Stimulated activated CD4-positive, alpha-beta T cell treated with anti-CD3 and anti-CD28 coated beads, TNF-alpha, amount 100 ng/mL, for 1 hour (primary cell): Measurements from ENCODE around the gene GNAS.
"Not testable (repeated sequence)": the region's sequence is repeated elsewhere in the genome, so short reads cannot be mapped to it uniquely, and the experiment has no call there.

Source experiments
- DNase-seq, 3 donors: peaks; one replicate each; pipeline ENCODE4 v3.0.0-alpha.2; 2020; ENCODE audit warnings: low read depth in 3 of 3, low spot score in 1 of 3

GNAS gene

DNA sequence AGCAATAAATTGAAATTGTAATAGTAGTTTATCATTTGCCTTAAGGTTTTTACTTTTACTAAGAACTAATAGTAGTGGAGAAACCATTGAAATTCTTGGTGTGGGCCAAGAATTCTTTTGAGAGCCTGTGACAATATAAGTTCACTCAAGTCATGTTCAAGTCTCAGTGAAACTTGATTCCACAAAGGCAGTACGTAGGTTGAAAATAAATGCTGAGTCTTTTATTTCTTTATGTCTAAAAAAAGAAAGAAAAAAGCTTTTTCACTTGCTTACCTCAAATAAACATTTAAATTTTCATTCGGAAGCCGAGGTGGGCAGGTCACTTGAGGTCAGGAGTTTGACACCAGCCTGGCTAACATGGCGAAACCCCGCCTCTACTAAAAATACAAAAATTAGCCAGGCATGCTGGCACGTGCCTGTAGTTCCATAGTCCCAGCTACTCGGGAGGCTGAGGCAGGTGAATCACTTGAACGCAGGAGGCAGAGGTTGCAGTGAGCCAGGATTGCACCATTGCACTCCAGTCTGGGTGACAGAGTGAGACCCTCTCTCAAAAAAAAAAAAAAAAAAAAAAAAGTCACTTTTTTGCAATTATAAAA lies 70.7 kb downstream of the GNAS start:
- no peak for DNase-seq

DNA sequence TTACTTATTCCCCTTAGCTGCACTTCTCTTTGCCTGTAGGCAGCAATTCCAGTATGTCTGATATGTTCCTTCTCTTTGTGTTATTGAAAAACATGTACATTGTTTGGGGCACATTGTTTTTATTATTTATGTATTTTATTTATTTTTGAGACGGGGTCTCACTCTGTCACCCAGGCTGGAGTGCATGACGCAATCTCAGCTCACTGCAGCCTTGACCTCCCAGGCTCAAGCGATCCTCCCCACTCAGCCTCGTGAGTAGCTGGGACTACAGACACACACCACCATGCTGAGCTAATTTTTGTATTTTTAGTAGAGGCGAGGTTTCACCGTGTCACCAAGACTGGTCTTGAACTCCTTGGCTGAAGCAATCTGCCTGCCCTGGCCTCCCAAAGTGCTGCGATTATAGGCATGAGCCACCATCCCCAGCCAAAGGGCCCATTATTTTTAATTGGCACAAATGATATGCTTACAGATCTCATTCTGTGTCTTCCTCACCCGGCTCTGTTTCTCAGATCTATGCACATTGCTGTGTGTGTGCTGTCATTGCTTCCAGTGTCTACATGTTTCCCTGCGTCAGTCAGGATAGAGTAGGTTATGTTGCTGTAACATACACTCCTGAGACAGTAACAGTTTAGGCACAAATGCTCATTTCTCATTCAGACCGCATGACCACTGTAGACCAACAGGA lies 74.4 kb downstream of the GNAS start:
- no peak for DNase-seq

DNA sequence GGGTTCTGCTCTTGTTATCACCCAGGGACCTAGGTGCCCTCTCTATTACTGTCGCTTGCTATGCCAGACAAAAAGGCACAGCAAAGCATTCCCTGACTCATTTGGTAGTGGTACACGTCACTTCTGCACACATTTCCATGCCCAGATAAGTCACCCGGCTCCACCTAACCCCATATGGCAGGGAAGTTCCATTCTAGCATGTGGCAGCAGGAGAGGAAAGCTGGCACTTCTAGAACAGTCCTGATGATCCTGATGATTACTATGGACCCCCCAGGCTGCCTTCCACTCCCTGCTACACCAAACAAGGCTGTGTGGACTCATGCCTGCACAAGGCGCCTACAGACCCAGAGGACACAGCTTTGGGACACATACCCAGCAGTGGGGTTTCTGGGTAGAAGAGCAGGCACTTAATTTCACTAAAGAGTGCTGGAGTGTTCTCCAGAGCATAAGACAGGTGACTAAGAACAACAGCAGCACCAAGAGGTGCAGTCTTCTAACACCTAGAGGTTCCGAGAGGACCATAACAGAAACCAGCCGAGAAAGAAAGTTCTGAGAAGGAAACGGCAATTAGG lies 75.1 kb downstream of the GNAS start:
- no peak for DNase-seq

DNA sequence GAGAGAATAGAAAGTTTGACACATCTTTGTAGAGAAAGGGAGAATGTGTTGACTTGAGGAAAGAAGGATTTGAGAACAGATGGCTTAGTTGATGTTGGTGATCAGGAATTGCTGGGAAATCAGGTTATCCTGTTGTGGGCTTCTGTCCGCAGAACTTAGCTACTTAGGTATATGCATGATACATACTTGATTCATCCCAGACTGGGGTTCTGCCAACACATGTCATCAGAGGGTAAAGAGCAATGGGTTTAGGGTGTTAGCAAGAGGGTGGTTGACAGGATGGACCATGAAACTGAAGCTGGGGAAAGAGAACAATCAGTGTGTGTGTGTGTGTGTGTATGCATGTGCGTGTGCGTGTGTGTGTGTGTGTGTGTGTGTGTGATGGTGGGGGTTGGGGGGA lies 78.0 kb downstream of the GNAS start:
- no peak for DNase-seq

DNA sequence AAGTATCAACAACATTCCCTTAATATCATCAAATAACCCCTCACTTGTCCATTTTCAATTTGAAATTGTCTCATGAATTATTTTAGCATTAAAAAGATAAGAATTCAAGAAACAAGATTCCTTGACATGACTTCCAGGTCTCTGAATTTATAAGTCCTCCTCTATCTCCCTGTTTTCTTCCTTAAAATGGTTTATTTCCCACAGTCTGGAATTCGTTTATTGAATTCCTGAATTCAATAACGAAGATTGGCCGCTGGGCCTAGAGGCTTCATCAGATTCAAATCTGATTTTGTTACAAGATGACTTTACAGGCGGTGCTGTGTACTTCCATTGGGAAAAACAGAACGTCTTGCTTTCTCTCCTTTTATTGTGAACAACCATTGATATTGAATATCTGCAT lies 79.7 kb downstream of the GNAS start:
- DNase-seq, result no peak

DNA sequence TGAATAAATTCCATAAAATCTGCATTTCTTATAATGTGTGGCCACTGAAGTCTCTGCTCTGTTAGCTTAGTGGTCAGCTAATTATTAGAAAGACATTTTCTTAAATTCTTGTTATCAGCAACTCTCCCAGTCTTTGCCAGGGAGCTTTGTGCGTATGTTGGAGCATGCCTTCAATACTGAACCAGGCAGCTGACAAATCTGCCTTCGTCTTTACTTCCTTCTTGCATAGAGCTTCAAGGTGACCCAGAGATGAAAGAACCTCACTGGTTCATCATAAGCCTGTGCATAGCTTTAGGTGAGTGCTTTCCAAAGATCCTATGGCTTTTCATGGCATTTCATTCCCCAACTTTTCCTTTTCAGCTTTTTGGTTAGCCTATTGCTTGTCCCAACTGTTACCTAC lies 85.6 kb downstream of the GNAS start:
- no peak for DNase-seq

DNA sequence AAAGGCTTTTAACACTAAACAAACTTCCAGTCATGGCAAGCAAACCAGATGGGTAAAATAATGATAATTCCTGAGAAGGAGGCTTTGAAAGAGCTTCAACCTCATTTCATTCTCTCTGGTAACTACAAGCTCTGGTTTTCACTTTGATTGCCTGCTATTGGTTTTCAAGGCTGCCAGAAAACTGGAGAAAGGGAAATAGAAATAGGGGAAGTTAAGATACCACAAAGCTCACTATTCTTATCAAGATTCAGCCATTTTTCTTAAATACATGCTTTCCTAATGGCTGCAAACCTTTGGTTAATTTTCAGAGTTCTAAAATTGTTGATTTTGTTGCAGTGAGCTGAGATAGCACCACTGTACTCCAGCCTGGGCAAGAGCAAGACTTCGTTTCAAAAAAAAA lies 86.0 kb downstream of the GNAS start:
- no peak for DNase-seq

DNA sequence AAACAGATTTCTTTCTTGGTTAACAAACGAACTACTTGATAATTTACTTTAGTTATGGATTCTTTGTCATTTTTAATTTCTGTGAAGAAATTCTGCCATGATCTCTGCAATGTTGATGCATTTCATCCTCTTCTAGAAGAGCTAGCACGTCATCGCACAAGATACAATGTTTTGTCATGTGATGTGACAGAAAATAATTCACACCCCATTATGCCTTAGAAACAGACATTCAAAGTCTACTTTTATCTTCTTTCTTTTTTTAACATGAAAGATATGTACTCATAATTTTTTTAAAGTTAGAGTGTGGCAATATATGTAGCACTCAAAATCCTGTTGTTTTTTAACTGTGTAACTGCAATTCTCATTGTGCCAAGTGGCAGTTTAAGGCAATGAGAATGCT lies 89.0 kb downstream of the GNAS start:
- DNase-seq, result no peak

DNA sequence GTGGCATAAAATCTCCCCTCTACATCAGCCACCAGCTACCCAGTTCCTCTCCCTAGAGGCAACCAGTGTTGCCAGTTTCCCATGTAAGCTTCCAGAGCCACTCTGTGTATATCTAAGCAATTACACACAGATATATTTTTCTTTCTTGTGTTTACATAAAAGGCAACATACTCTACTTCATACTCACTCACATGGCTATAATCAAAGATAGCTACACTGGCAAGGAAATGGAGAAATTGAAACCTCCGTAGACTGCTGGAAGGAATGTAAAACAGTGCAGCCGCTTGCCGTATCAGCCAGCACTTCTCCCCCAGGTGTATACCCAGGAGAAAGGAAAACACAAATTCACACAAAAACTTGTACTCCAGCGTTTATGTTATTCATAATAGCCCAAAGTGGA lies 90.0 kb downstream of the GNAS start:
- no peak for DNase-seq

DNA sequence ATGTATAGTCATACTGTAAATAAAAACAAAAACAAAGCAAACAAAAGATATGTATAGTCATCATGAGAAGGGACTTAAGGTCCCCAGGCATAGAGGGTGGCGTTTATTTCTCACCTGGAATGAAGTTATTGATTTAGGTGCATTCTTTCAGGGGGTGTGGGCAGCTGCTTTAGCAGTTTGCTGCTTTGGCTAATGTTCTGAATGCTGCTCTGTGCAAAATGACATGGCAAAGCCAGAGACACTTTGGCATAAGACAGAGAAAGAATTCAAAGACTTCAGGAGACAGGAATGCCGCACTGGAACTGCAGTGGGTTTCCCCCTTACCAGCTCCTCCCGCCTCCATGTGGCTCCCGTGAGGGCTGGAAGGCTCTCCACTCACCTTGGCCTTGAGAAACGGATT lies 92.1 kb downstream of the GNAS start:
- no peak for DNase-seq

DNA sequence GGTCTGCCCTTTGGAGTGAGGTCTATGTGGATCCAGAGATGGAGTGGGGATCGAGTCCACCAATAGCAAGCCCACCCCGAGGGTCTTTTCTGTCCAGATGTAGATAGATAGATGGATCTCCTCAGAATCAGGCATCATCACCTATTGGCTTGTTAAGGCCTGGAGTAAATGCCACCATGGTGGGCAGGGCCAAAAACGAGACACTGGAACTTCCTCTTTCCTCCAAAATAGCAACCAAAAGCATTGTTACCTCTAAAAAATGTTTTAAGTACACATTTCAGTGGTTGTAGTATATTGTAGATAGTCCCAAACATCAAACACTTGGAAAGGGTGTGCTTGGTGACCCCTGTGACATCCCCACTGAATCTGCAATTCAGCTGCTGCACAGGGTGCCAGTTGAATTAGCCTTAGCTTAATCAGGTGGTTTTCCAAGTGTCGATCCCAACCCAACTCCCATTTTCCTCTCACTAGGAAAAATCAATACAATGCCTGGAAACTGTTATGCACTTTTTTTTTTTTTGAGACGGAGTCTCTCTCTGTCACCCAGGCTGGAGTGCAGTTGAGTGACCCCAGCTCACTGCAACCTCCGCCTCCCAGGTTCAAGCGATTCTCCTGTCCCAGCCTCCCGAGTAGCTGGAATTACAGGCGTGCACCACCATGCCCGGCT lies 93.6 kb downstream of the GNAS start:
- no peak for DNase-seq

DNA sequence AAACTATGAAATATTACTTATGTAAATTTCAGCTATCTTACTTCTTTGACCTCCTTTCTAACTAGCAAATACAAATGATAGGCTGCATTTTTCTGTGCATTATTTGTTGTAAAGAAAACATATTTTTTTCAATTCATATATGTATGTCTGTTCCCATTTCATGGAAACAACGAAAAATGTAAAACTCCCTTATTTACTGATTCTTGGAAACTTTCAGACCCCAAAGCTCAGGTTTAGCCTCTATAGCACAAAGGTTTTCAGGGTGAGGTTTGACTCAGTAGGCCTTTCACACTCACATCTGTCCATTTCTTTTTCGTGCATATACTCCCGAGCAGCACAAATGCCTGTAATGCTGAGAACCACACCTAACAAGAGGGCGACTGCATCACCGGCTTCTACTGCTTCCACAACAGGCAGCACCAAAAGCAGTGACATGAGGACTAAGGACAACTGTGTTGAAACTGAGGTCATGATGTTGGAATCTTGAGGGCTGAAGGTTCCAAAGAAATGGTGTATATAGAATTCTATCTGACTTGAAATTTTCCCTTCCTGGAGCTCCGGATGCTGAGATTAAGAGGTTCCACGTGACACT lies 95.4 kb downstream of the GNAS start:
- DNase-seq, result not testable (repeated sequence)

DNA sequence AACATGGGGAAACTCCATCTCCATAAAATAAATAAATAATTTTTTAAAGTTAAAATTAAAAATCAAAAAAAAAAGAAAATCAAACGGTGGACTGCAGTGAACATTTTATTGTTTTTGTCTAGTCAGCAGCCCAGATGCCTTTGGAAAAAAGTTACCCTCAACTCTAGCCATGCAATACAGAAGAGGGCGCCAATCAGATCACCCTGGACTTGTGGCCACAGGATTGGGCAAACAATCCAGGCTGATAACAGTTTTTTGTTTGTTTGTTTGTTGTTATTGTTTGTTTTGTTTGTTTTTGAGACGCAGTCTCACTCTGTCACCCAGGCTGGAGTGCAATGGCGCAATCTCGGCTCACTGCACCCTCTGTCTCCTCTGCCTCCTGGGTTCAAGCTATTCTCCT lies 98.1 kb downstream of the GNAS start:
- no peak for DNase-seq

DNA sequence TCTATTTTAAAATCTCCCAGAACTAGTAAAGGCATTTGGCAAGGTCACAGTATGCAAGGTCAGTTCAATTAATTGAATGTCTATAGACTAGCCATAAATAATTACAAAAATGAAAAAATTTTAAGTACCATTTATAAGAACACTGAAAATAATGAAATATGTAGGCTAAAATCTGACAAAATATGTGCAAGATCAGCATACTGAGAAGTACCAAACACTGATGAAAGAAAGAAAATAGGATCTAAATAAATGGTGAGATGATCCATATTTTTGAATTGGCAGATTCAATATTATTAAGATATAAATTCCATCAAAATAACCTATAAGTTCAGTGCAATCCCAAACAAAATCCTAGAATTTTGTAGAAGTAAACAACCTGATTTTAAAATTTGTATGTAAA lies 100.5 kb downstream of the GNAS start:
- DNase-seq, result no peak

DNA sequence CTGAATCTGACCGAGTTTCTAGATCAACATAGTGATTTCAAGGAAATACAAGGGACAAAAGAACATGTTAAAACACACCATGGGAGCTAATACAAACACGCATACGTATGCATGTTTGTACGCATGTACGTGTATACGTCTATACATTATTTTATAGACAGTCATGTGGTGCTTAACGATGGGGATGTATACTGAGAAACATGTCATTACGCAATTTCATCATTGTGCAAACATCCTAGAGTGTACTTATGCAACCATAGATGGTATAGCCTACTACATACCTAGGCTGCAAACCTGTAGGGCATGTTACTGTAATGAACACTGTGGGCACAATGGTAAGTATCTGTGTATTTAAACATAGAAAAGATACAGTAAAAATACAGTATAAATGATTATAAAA lies 103.6 kb downstream of the GNAS start:
- no peak for DNase-seq

DNA sequence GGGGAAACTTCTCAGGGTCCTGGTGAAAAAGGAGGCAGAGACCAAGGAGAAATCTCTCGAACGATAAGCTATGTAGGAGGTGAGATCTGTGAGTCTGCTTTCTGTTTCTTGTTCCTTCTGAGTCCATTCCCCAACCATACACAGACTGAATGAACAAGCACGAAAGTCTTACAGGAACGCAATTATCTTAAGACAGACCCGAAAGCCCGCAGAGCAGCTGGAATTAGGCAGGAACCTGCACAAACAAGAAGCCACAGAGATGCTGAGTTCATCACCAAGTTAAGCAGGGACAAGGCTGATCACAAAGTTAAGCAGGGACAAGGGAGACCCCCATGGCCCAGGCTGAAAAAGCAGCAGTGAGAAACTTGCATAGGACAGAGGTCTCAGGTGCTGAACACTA lies 107.1 kb downstream of the GNAS start:
- no peak for DNase-seq
